Adipocyte (in vitro differentiated cells): ENCODE measurements around the gene PPP2R2D.

Source experiments
- DNase-seq: peaks from one replicate; pipeline ENCODE4 v3.0.0-alpha.2; 2015; ENCODE audit warnings: low read depth
- H3K27me3 ChIP-seq: replicated peaks from 2 replicates; pipeline ENCODE4 v1.7.0; 2013; ENCODE audit warnings: mild to moderate bottlenecking, low read length, moderate library complexity; ENCODE audit not compliant: control insufficient read depth, insufficient read depth
- H3K36me3 ChIP-seq: 2 replicates; pipeline ENCODE4 v1.7.0; 2013; ENCODE audit warnings: low read length, mild to moderate bottlenecking, moderate library complexity; ENCODE audit not compliant: control insufficient read depth, insufficient read depth, severe bottlenecking
- H3K4me1 ChIP-seq: 2 replicates; pipeline ENCODE4 v1.7.0; 2013; ENCODE audit warnings: mild to moderate bottlenecking, low read length, moderate library complexity; ENCODE audit not compliant: control insufficient read depth, insufficient read depth
- H3K4me3 ChIP-seq: 2 replicates; pipeline ENCODE4 v1.7.0; 2013; ENCODE audit warnings: mild to moderate bottlenecking, low read length, moderate library complexity
- H3K9ac ChIP-seq: 2 replicates; pipeline ENCODE4 v1.7.0; 2013; ENCODE audit warnings: mild to moderate bottlenecking, low read length, moderate library complexity
- H3K9me3 ChIP-seq: 2 replicates; pipeline ENCODE4 v1.7.0; 2013; ENCODE audit warnings: mild to moderate bottlenecking, low read length, moderate library complexity; ENCODE audit not compliant: control insufficient read depth

Gene PPP2R2D

DNA sequence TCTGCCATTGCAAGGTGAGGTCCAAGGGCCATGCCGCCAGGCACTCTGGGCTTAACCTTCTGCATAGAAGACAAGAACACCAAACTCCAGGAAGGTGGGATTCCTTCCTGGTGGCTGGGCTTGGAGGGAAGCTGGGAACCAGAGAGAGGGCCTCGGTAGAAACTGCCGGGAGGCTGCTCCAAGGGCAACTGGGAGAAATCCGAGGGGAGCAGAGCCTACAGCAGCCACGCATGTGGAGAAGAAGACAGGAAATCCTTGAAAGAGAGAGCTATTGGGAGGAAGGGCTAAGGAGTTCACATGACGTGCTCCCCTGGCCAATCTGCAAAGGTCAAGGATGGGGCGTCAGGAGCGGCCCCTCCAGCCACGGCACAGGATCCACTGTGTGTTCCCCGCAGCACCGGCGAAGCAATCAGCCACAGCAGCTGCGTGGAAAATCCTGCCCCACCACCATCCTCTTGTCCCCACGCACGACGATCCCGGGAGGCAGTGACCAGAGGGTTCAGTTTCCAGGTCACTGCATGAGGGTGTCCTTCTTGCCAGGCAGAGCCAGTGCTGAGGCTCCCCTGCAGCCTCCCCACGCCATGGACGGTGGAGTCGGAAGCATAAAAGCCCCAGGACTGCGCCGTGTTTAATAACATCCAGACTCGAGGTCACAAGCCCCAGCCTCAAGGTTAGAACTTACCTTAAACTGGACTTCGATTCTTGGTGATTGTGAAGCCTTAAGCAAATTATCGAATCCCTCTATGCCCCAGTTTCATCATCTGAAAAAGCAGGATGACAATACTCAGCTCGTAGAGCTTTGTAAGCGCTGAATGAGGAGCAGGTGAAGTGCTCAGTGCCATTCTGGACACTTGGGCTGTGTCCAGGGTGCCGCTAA is 8.6 kb upstream of the PPP2R2D start:
- Histone ChIP-seq H3K4me1 (no peaks in the 10 kb centered on the region), H3K9me3 (no peaks in the 10 kb centered on the region), H3K4me3 (no peak overlapping the region), H3K36me3 (no peaks in the 10 kb centered on the region), H3K9ac (no peak overlapping the region), H3K27me3 (peaks cover 67% of the 10 kb centered on the region)
- DNase-seq: no peak

- Histone ChIP-seq H3K4me1 (no peaks in the 10 kb centered on the region), H3K27me3 (peaks cover 71% of the 10 kb centered on the region), H3K36me3 (no peaks in the 10 kb centered on the region), H3K9ac (no peak overlapping the region), H3K4me3 (no peak overlapping the region), H3K9me3 (no peaks in the 10 kb centered on the region)
- no peak for DNase-seq
Observed at GRCh38 chr10:131892806-131893675, 7.8 kb upstream of the PPP2R2D start.

DNA sequence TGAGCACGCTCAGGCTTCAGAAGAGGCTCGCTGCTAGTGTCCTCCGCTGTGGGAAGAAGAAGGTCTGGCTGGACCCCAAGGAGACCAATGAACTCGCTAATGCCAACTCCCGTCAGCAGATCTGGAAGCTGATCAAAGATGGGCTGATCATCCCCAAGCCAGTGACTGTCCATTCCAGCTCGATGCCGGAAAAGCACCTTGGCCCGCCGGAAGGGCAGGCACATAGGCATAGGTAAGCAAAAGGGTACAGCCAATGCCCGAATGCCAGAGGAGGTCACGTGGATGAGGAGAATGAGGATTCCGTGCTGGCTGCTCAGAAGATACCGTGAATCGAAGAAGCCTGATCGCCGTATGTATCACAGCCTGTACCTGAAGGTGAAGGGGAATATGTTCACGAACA is 5.7 kb upstream of the PPP2R2D start:
- H3K4me1 ChIP-seq: peaks cover 6% of the 10 kb centered on the region
- no peak overlapping the region for H3K9ac ChIP-seq
- H3K36me3 ChIP-seq: no peaks in the 10 kb centered on the region
- no peak for DNase-seq
- peaks cover 83% of the 10 kb centered on the region for H3K27me3 ChIP-seq
- H3K9me3 ChIP-seq: no peaks in the 10 kb centered on the region
- no peak overlapping the region for H3K4me3 ChIP-seq

GRCh38 chr10:131896403-131896802 is 4.4 kb upstream of the PPP2R2D start:
- no peak for DNase-seq
- H3K9me3 ChIP-seq: no peaks in the 10 kb centered on the region
- peaks cover 70% of the 10 kb centered on the region for H3K27me3 ChIP-seq

DNA sequence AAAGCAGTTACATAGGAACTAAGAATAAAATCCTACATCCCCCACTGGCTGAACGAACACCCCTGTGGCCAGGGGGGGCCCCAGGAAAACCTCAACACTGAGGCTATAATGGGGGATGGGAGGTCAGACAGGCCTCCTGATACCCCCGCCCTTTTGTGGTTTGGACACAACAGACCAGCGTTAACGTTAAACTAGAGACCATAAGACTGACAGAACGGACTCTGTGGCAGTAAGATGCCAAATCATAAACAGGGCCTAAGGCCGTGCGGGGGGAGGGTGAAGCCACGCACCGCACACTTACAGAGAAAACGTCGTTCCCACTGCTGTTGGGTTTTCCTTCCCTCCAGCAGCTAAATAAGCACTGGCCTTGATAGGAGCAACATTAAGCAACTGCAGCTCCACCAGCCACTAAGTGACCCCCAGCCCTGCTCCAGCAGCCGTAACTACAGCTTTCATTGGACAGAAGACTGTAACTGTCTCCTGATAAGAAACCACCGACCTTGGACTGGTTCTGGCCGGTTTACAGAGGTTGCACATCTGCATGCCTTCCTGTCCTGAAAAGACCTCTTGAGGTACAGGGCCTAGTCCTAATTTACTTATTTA is 3.4 kb upstream of the PPP2R2D start:
- DNase-seq: no peak
- Histone ChIP-seq H3K9ac (no peak overlapping the region), H3K4me3 (no peak overlapping the region)

More at GRCh38 chr10:131896403-131896802, 4.4 kb upstream of the PPP2R2D start:
- Histone ChIP-seq H3K36me3 (no peaks in the 10 kb centered on the region), H3K9ac (no peak overlapping the region), H3K4me3 (no peak overlapping the region), H3K4me1 (peaks cover 7% of the 10 kb centered on the region)

DNA sequence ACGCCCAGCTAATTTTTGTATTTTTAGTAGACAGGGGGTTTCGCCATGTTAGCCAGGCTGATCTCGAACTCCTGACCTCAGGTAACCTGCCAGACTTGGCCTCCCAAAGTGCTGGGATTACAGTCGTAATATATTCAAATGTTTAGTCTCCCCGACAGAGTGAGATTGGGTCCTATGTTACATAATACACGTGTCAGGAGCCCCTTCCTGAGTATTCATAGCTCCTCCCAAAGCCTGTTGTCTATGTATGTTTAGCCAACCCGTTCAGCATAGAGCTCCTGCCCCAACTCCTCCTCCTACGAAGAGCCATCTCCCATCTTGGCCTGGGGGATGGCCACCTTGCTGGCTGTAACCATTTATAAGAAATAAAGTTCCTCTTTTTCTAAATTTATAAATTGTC is 2.7 kb upstream of the PPP2R2D start:
- Histone ChIP-seq H3K9ac (no peak overlapping the region), H3K36me3 (no peaks in the 10 kb centered on the region), H3K4me3 (no peak overlapping the region), H3K9me3 (no peaks in the 10 kb centered on the region), H3K4me1 (peaks cover 19% of the 10 kb centered on the region), H3K27me3 (peaks cover 53% of the 10 kb centered on the region)
- DNase-seq: no peak

More for the DNA sequence above, 3.4 kb upstream of the PPP2R2D start:
- no peaks in the 10 kb centered on the region for H3K9me3 ChIP-seq
- H3K36me3 ChIP-seq: no peaks in the 10 kb centered on the region
- H3K4me1 ChIP-seq: peaks cover 13% of the 10 kb centered on the region
- peaks cover 60% of the 10 kb centered on the region for H3K27me3 ChIP-seq

DNA sequence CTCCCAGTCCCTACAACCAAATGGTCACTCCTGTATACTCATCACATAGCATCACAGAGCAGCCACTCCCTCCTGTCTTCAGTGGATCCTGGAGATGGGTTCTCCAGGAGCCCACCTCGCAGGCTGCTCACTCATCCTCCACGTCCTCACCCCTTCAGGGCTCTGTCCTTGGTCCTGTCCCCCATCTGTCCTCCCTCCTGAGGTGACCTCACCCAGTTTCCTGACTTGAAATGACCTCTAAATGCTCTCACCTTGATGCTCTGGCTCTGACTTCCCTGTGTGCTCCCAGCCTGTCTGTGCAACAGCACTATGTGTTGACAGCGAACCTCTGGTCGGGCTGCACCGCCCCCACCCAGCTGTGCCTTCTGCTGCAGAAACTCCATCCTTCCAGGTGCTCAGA is 2.1 kb upstream of the PPP2R2D start:
- Histone ChIP-seq H3K4me3 (no peak overlapping the region), H3K9ac (no peak overlapping the region), H3K4me1 (peaks cover 23% of the 10 kb centered on the region), H3K9me3 (no peaks in the 10 kb centered on the region), H3K36me3 (no peaks in the 10 kb centered on the region), H3K27me3 (peaks cover 47% of the 10 kb centered on the region)
- no peak for DNase-seq

DNA sequence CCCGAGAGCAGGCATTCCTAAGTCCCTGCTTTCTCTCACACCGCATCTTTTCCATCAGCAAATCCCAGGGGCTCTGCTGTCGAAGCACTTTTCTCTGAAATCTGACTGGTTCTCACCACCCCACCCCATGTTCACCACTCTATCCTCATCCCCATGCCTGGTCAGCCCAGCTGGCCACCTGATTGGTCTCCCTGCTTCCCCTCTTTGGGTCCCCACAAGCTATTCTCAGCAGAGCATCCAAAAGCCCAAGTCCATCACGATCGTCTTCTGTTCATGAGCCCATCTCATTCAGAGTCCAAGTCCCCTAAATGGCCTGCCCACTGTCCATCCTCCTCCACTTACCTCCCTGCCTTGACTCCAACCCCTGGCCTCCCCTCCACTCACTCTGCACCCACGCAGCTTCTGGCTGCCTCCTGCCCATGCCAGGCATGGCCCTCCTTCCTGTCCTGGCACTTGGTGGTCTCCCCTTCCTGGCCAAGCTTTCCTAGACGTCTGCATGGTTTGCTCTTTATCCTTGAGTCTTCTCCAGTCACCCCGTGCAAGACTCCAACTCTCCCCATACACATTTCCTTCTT is 1.6 kb upstream of the PPP2R2D start:
- no peak for DNase-seq
- H3K27me3 ChIP-seq: peaks cover 42% of the 10 kb centered on the region
- no peak overlapping the region for H3K9ac ChIP-seq
- H3K36me3 ChIP-seq: no peaks in the 10 kb centered on the region
- H3K9me3 ChIP-seq: no peaks in the 10 kb centered on the region
- H3K4me3 ChIP-seq: no peak overlapping the region
- H3K4me1 ChIP-seq: peaks cover 25% of the 10 kb centered on the region

- H3K27me3 ChIP-seq: peaks cover 41% of the 10 kb centered on the region
- H3K4me1 ChIP-seq: peaks cover 25% of the 10 kb centered on the region
- DNase-seq: peak; percentile 11
- H3K36me3 ChIP-seq: no peaks in the 10 kb centered on the region
- no peaks in the 10 kb centered on the region for H3K9me3 ChIP-seq
- H3K9ac ChIP-seq: no peak overlapping the region
- H3K4me3 ChIP-seq: peak overlapping the region; percentile 90
Observed at GRCh38 chr10:131899695-131900349, 986 bp upstream of the PPP2R2D start.

GRCh38 chr10:131901181-131901829 is 497 bp downstream of the PPP2R2D start:
- H3K4me3 ChIP-seq: peak overlapping the region; percentile 81
- peak overlapping the region; percentile 87 for H3K9ac ChIP-seq
- no peaks in the 10 kb centered on the region for H3K9me3 ChIP-seq
- peaks cover 8% of the 10 kb centered on the region for H3K36me3 ChIP-seq
- H3K4me1 ChIP-seq: peaks cover 32% of the 10 kb centered on the region
- DNase-seq: peak; percentile 72
- peaks cover 29% of the 10 kb centered on the region for H3K27me3 ChIP-seq
